Measurements from ENCODE around the gene MUC6. TPM values are rescaled to one million over a fixed set of nuclear protein-coding genes. Genes with fewer than 3 reads are reported as not detected.

The MUC6 gene
- total RNA-seq, 1 experiment from 2014 or later = not detected

DNA sequence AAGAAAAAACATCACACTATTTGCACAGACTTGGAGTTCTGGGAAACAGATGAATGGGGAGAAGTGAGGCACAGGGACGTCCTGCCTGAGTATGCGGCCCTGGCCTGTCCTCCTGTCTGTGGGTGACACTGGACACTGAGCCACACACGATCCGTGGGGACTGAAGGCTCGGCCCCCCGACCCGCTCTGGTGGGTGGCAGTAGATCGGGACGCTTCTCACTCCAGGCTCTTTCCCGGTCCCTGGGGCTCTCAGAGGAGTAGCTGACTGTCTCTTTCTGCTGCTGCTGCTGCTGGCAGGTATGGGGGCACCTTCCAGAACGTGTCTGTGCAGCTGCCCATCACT, 27.7 kb downstream of the MUC6 start:
- POLR2A ChIA-PET = no interaction called here
- intact Hi-C loops (cut with micrococcal nuclease) = no loop called here
- CTCF ChIA-PET = interaction anchor here (0.7 kb wide), 1 partner anchor 16 kb away, joined by 3 read pairs; no protein-coding TSS in a partner anchor
- TF ChIP-seq, protein P1, sequence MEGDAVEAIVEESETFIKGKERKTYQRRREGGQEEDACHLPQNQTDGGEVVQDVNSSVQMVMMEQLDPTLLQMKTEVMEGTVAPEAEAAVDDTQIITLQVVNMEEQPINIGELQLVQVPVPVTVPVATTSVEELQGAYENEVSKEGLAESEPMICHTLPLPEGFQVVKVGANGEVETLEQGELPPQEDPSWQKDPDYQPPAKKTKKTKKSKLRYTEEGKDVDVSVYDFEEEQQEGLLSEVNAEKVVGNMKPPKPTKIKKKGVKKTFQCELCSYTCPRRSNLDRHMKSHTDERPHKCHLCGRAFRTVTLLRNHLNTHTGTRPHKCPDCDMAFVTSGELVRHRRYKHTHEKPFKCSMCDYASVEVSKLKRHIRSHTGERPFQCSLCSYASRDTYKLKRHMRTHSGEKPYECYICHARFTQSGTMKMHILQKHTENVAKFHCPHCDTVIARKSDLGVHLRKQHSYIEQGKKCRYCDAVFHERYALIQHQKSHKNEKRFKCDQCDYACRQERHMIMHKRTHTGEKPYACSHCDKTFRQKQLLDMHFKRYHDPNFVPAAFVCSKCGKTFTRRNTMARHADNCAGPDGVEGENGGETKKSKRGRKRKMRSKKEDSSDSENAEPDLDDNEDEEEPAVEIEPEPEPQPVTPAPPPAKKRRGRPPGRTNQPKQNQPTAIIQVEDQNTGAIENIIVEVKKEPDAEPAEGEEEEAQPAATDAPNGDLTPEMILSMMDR (IDR thresholded peaks at IDR 0.05; ENCODE audit: unreplicated experiment) = no peak
- no peak for DNase-seq (ENCODE audit: unreplicated experiment)
- H3K27ac Mint-ChIP-seq (ENCODE audit: low read depth, unreplicated experiment) = no peak overlapping the region
- no TSS peak for BruUV-seq (replicated peaks)
- no peaks in the 10 kb centered on the region for H3K27me3 Mint-ChIP-seq (ENCODE audit: insufficient read depth, unreplicated experiment)
- H3K36me3 Mint-ChIP-seq (ENCODE audit: insufficient read depth, unreplicated experiment) = peaks cover 55% of the 10 kb centered on the region
- no peak overlapping the region for H3K4me3 Mint-ChIP-seq (ENCODE audit: unreplicated experiment)
- no peaks in the 10 kb centered on the region for H3K9me3 Mint-ChIP-seq (ENCODE audit: unreplicated experiment)
- H3K4me1 Mint-ChIP-seq (ENCODE audit: insufficient read depth, unreplicated experiment) = no peaks in the 10 kb centered on the region

DNA sequence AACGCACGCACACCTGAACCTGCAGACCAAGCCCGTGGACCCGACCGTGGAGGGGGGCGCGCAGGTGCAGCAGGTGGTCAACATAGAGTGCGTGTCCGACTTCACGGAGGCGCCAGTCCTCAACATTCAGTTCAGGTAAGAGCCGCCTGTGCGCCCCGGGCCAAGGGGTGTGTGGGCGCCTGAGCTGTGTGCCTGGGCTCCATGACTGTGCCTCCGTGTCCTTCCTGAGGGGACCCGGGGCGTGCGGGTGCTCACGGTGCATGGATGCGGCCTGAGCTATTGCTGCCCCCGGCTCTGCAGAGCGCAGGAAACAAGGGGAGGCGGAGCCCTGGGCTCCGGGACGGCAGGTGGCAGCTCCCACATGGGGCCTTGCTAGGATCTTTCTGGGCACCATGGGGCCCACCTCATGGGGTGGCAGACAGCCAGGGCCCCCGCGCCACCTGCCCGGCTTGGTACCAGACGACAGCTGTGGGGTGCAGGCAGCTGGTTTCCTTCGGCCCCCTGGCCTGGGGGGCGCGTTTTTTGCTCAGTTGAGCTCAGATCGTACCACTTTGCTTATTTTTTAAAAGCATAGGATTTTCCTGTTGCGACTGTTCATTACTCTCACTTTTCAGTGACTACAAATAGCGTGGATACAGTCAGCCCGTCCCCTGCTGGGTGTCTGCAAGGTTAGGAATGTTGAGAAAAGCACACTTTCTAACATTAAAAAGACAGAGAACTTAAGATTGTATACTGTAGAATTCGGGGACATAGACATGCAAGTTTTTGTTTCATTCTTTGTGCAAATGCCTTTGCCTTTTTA, 28.3 kb downstream of the MUC6 start:
- CTCF ChIA-PET = interaction anchor here (0.7 kb wide), 1 partner anchor 84 kb away, joined by 3 read pairs; no protein-coding TSS in a partner anchor
- Mint-ChIP-seq H3K4me1 (ENCODE audit: insufficient read depth, unreplicated experiment) (no peaks in the 10 kb centered on the region), H3K9me3 (ENCODE audit: unreplicated experiment) (no peaks in the 10 kb centered on the region)

DNA sequence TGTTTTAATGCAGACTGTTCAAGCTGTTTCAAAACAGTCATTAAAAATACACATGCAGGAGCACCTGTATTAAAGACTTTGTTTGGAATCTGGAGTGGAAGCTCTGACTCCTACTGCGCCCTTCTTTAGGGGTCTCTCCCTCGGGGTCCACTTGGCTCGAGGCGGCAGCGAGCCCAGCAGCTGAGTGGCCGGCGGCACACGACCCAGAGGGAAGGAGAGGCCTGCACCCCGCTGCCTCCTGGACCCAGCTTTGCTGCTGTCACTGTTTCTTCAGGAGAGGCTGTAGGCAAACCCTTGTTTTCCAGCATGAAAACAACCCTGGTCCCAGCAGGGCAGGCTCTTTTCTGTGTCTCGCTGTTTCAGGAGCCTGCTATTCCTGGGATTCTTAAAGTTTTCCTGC, 29.2 kb downstream of the MUC6 start:
- BruUV-seq (replicated peaks) = no TSS peak
- TF ChIP-seq, protein P1 (IDR thresholded peaks at IDR 0.05; ENCODE audit: unreplicated experiment) = no peak
- no peaks in the 10 kb centered on the region for H3K9me3 Mint-ChIP-seq (ENCODE audit: unreplicated experiment)
- intact Hi-C loops (cut with micrococcal nuclease) = no loop called here
- H3K27me3 Mint-ChIP-seq (ENCODE audit: insufficient read depth, unreplicated experiment) = no peaks in the 10 kb centered on the region
- H3K4me3 Mint-ChIP-seq (ENCODE audit: unreplicated experiment) = no peak overlapping the region
- peaks cover 55% of the 10 kb centered on the region for H3K36me3 Mint-ChIP-seq (ENCODE audit: insufficient read depth, unreplicated experiment)
- POLR2A ChIA-PET = no interaction called here
- CTCF ChIA-PET = interaction anchor here (0.6 kb wide), 1 partner anchor 246 kb away, joined by 5 read pairs; no protein-coding TSS in a partner anchor
- H3K27ac Mint-ChIP-seq (ENCODE audit: low read depth, unreplicated experiment) = no peak overlapping the region
- DNase-seq (ENCODE audit: unreplicated experiment) = no peak
- no peaks in the 10 kb centered on the region for H3K4me1 Mint-ChIP-seq (ENCODE audit: insufficient read depth, unreplicated experiment)

More for the DNA sequence above, 28.3 kb downstream of the MUC6 start:
- H3K4me3 Mint-ChIP-seq (ENCODE audit: unreplicated experiment) = no peak overlapping the region
- POLR2A ChIA-PET = no interaction called here
- H3K36me3 Mint-ChIP-seq (ENCODE audit: insufficient read depth, unreplicated experiment) = peaks cover 55% of the 10 kb centered on the region
- intact Hi-C loops (cut with micrococcal nuclease) = no loop called here
- no peak for DNase-seq (ENCODE audit: unreplicated experiment)
- H3K27ac Mint-ChIP-seq (ENCODE audit: low read depth, unreplicated experiment) = no peak overlapping the region
- BruUV-seq (replicated peaks) = no TSS peak
- TF ChIP-seq, protein P1 (IDR thresholded peaks at IDR 0.05; ENCODE audit: unreplicated experiment) = no peak
- no peaks in the 10 kb centered on the region for H3K27me3 Mint-ChIP-seq (ENCODE audit: insufficient read depth, unreplicated experiment)

DNA sequence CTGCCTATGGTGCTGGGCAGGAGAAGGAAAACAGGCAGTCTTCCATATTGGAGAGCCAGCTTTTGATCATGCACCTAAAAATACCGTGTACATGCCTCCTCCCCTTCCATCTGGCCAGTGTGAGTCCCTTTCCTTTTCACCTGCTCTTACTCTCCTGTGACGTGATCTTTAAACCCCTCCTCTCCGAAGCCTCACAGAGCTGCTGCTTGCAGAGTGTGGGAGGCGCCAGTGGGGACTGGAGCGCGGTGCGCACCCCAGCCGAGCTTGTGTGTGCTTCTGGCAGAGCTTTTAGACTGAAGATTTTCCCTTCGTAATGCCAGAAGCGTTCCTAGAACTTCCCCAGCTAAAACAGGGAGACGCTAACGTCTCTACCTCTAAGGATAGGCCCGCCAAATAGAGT, 29.8 kb downstream of the MUC6 start:
- CTCF ChIA-PET = interaction anchor here (0.6 kb wide), 1 partner anchor 245 kb away, joined by 5 read pairs; no protein-coding TSS in a partner anchor

More for the DNA sequence above, 29.8 kb downstream of the MUC6 start:
- POLR2A ChIA-PET = no interaction called here
- H3K27ac Mint-ChIP-seq (ENCODE audit: low read depth, unreplicated experiment) = no peak overlapping the region
- no peak overlapping the region for H3K4me3 Mint-ChIP-seq (ENCODE audit: unreplicated experiment)
- DNase-seq (ENCODE audit: unreplicated experiment) = no peak
- H3K27me3 Mint-ChIP-seq (ENCODE audit: insufficient read depth, unreplicated experiment) = no peaks in the 10 kb centered on the region
- peaks cover 55% of the 10 kb centered on the region for H3K36me3 Mint-ChIP-seq (ENCODE audit: insufficient read depth, unreplicated experiment)
- no peaks in the 10 kb centered on the region for H3K4me1 Mint-ChIP-seq (ENCODE audit: insufficient read depth, unreplicated experiment)
- intact Hi-C loops (cut with micrococcal nuclease) = no loop called here
- BruUV-seq (replicated peaks) = no TSS peak
- TF ChIP-seq, protein P1 (IDR thresholded peaks at IDR 0.05; ENCODE audit: unreplicated experiment) = no peak
- no peaks in the 10 kb centered on the region for H3K9me3 Mint-ChIP-seq (ENCODE audit: unreplicated experiment)
